Regular cardiac myocyte (primary cell): Measurements from ENCODE around the gene AKAP6. TPM values are rescaled to one million over a fixed set of nuclear protein-coding genes. Genes with fewer than 3 reads are reported as not detected.

ENCODE experiments used
- total RNA-seq: library from RNA; depleted of rRNA; stranded (reverse); fragments of >200 nt; gene quantifications from 2 replicates; pipeline ENCODE4 v1.2.3, GENCODE V29; 2014

Gene AKAP6
- 3.9 and 4.0 TPM in 2 replicates for total RNA-seq

DNA sequence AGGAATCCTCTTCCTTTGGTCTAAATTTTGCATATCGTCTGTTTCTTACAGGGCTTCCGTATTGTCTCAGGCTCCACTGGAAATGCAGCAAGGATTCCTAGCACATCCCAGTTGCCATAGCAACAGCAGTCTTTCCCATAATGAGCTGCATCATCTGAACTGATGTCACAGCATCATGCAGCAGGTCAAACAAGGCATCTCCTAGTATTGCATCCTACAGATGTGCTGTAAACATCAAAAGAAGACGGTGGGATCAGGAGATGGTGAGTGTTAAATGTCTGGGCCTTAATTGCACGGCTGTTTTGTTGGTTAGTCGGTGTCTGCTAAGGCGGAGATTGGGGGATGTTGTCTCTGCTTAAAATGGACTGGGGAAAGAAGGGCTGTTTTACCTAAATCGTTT, at the start of gene AKAP6:
Gene AKAP6, plus strand, starts transcription at position 153 of the 400 bp plus-strand sequence. CDS start 104,196 bp downstream, outside the sequence.

Other genes starting within 250 kb of the AKAP6 start
- not detected in 2 replicates for gene RNU6-7, start 127.3 kb upstream of the AKAP6 start, total RNA-seq
- gene RNU6-8, start 126.0 kb upstream of the AKAP6 start, total RNA-seq, result not detected in 2 replicates